Globus pallidus (tissue), 1 donor: ENCODE data around the gene PTPN3.

Experiments
- DNase-seq: peaks from one replicate; pipeline ENCODE4 v3.0.0-alpha.2; 2015; ENCODE audit warnings: low spot score

Gene PTPN3

DNA sequence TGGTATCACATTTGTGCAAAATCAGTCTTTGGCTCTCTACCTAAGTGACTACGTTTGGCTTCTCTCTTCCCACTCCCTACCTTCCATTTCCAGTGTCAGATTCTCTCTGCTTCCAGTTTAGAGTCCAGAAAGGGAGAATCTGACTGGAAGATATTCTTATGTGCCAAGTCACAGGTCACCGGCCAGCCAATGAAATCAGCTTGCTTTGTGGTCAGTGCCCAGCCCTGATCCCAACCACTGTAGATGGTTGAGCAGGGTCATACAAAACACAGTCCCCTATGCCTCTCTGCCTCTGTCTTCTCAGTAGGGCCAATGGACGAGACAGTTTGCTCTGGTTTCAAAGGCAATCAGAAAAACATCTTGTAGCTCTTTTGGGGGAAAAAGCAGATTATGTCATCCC, 161.7 kb downstream of the PTPN3 start:
- no peak for DNase-seq

DNA sequence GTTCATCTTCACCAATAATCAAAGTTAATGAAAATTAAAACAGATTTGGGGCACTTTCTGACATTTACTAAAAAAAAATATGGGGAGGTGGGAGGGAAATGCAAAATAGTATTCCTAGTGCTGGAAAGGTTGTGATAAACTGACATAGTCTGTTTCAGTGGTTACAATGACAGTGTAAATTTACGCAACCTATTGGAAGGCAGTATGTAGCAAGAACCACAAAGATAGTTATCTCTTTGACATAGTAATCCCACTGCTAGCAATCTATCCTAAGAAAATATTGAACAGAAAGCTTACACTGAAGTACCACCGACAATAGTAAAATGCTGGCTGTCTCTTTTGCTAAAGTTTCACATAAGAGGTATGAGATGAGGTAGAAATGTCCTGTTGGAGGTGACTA, 162.2 kb downstream of the PTPN3 start:
- DNase-seq = no peak

- no peak for DNase-seq
Observed at GRCh38 chr9:109335121-109335520, 163.0 kb downstream of the PTPN3 start.

GRCh38 chr9:109331353-109331752, 166.8 kb downstream of the PTPN3 start:
- peak; percentile 49 for DNase-seq

GRCh38 chr9:109329638-109330258, 168.4 kb downstream of the PTPN3 start:
- no peak for DNase-seq

GRCh38 chr9:109328978-109329637, 169.0 kb downstream of the PTPN3 start:
- DNase-seq = no peak
